Measurements from ENCODE around the gene ZNF44. TPM values are rescaled to one million over a fixed set of nuclear protein-coding genes. Genes with fewer than 3 reads are reported as not detected.

Gene ZNF44
- polyA plus RNA-seq, 1 donor from 2014 or later = 14.7 TPM

GRCh38 chr19:12244370-12244769 is 50.3 kb downstream of the ZNF44 start:
- Histone ChIP-seq H3K4me3 (ENCODE audit: low read length) (no peak overlapping the region), H3K4me2 (ENCODE audit: low read length) (no peak overlapping the region), H3K79me2 (replicated peaks; ENCODE audit: insufficient read depth, low read length) (no peaks in the 10 kb centered on the region), H3K36me3 (ENCODE audit: insufficient read depth, low read length) (peaks cover 22% of the 10 kb centered on the region), H2AFZ (ENCODE audit: low read depth, low read length) (no peak overlapping the region), H3K9ac (ENCODE audit: low read length) (no peak overlapping the region), H3K27ac (ENCODE audit: low read length) (no peak overlapping the region), H3K9me3 (ENCODE audit: low read length) (peaks cover 13% of the 10 kb centered on the region), H3K9me2 (ENCODE audit: insufficient read depth, low read length) (no peaks in the 10 kb centered on the region), H3K27me3 (ENCODE audit: insufficient read depth, low read depth, low read length) (no peaks in the 10 kb centered on the region), H3F3A (ENCODE audit: insufficient read depth, low read length, poor library complexity, severe bottlenecking) (no peaks in the 10 kb centered on the region), H4K20me1 (ENCODE audit: insufficient read depth) (no peaks in the 10 kb centered on the region)
- TF ChIP-seq POLR2AphosphoS5 (IDR thresholded peaks at IDR 0.05) (no peak), TAF1 (IDR thresholded peaks at IDR 0.05; ENCODE audit: low read depth) (no peak), REST (IDR thresholded peaks at IDR 0.05; ENCODE audit: borderline replicate concordance) (no peak), SMC3 (conservative IDR thresholded peaks at IDR 0.05; ENCODE audit: poor library complexity) (no peak), EZH2 (IDR thresholded peaks at IDR 0.05; ENCODE audit: borderline replicate concordance, insufficient read depth, low read length, poor library complexity, severe bottlenecking) (no peak), CTCF (IDR thresholded peaks at IDR 0.05; ENCODE audit: poor library complexity, severe bottlenecking) (no peak), RAD21 (conservative IDR thresholded peaks at IDR 0.05) (no peak), MXI1 (conservative IDR thresholded peaks at IDR 0.05; ENCODE audit: poor library complexity, severe bottlenecking) (no peak), EP300 (conservative IDR thresholded peaks at IDR 0.05; ENCODE audit: poor library complexity, severe bottlenecking) (no peak)

GRCh38 chr19:12237143-12237839 is 57.4 kb downstream of the ZNF44 start:
- Histone ChIP-seq H4K20me1 (ENCODE audit: insufficient read depth) (no peaks in the 10 kb centered on the region), H3F3A (ENCODE audit: insufficient read depth, low read length, poor library complexity, severe bottlenecking) (no peaks in the 10 kb centered on the region), H3K27me3 (ENCODE audit: insufficient read depth, low read depth, low read length) (no peaks in the 10 kb centered on the region), H3K9me2 (ENCODE audit: insufficient read depth, low read length) (no peaks in the 10 kb centered on the region), H3K36me3 (ENCODE audit: insufficient read depth, low read length) (no peaks in the 10 kb centered on the region), H3K9ac (ENCODE audit: low read length) (no peak overlapping the region), H2AFZ (ENCODE audit: low read depth, low read length) (no peak overlapping the region), H3K9me3 (ENCODE audit: low read length) (no peaks in the 10 kb centered on the region), H3K79me2 (replicated peaks; ENCODE audit: insufficient read depth, low read length) (no peaks in the 10 kb centered on the region), H3K4me2 (ENCODE audit: low read length) (no peak overlapping the region), H3K27ac (ENCODE audit: low read length) (no peak overlapping the region), H3K4me3 (ENCODE audit: low read length) (no peak overlapping the region)
- TF ChIP-seq TAF1 (IDR thresholded peaks at IDR 0.05; ENCODE audit: low read depth) (no peak), EZH2 (IDR thresholded peaks at IDR 0.05; ENCODE audit: borderline replicate concordance, insufficient read depth, low read length, poor library complexity, severe bottlenecking) (no peak), EP300 (conservative IDR thresholded peaks at IDR 0.05; ENCODE audit: poor library complexity, severe bottlenecking) (no peak), SMC3 (conservative IDR thresholded peaks at IDR 0.05; ENCODE audit: poor library complexity) (no peak), REST (IDR thresholded peaks at IDR 0.05; ENCODE audit: borderline replicate concordance) (no peak), POLR2AphosphoS5 (IDR thresholded peaks at IDR 0.05) (no peak), RAD21 (conservative IDR thresholded peaks at IDR 0.05) (no peak), MXI1 (conservative IDR thresholded peaks at IDR 0.05; ENCODE audit: poor library complexity, severe bottlenecking) (no peak), CTCF (IDR thresholded peaks at IDR 0.05; ENCODE audit: poor library complexity, severe bottlenecking) (no peak)

Measured in neural cell (in vitro differentiated cells).